RWPE1 (cell line): ENCODE measurements around the gene PRDM11.

ENCODE experiments used
- CTCF ChIA-PET: fragments of 350-600 bp; sonication (Branson Sonifier 250); formaldehyde crosslinking; extraction: SDS; loops from one replicate; lab custom pipeline; 2021; lab: Yijun Ruan, JAX
- POLR2A ChIA-PET: fragments of 400-600 bp; formaldehyde crosslinking; extraction: SDS; loops from one replicate; lab custom pipeline; 2020; ENCODE audit warnings: antibody characterized with exemption; ENCODE audit not compliant: low non-redundant PET; lab: Yijun Ruan, JAX
- DNase-seq: peaks from one replicate; pipeline ENCODE4 v3.0.0; 2012; ENCODE audit warnings: low spot score
- H3K27ac ChIP-seq: fragments of 450-650 bp; 2 replicates; pipeline ENCODE4 v1.5.1; 2017
- TF ChIP-seq, protein P1 (sequence below): fragments of 450-650 bp; conservative IDR thresholded peaks from 2 replicates; pipeline ENCODE4 v1.5.1; 2017; ENCODE audit warnings: low read depth, mild to moderate bottlenecking

The PRDM11 gene

DNA sequence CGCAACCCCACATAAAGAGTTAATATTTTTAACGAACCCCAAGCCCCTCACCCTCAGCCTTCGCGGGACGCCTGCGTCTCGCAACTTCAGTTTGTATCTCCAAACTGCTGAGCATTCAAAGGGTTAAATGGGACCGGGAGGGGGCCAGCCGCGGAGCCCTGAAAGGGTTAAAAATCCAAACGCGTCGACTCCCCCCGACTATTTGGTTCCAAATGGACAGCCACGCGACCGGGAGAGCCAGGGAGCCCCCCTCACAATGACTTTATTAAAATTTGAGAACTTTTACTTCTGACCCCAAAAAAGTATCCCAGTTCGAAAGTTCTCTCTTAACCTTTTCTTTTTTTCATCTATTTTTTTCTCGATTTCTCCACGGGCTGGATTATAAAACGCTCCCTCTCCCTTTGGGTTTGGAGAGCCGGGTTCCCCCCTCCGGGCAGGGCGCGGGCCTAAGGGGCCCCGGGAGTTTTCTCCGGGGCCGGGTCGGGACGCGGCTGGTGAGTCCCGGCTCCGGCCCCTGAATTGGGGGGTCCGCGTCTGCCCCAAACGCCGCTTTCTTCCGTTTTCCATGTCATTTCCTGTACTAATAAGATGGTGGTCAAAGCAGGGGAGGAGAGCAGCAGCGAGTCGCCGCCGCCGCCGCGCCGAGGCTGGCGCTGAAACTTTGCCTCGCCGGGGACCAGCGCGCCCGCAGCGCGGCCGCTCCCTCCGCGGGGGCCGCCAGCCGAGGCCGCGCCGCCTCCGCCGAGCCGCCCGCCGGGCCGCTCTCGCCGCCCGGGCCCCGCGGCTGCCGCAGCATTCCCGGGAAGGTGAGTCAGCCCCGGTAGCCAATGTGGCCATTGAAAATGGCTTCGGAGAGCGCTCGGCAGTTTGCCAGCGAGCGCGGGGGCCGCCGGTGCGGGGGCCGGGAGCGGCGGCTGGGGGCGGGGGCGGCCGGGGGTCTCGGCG, at the start of gene PRDM11:
Gene PRDM11, plus strand, starts transcription at position 568 of the 945 bp plus-strand sequence. CDS start 35,128 bp downstream, outside the sequence.
- TF ChIP-seq, protein P1, sequence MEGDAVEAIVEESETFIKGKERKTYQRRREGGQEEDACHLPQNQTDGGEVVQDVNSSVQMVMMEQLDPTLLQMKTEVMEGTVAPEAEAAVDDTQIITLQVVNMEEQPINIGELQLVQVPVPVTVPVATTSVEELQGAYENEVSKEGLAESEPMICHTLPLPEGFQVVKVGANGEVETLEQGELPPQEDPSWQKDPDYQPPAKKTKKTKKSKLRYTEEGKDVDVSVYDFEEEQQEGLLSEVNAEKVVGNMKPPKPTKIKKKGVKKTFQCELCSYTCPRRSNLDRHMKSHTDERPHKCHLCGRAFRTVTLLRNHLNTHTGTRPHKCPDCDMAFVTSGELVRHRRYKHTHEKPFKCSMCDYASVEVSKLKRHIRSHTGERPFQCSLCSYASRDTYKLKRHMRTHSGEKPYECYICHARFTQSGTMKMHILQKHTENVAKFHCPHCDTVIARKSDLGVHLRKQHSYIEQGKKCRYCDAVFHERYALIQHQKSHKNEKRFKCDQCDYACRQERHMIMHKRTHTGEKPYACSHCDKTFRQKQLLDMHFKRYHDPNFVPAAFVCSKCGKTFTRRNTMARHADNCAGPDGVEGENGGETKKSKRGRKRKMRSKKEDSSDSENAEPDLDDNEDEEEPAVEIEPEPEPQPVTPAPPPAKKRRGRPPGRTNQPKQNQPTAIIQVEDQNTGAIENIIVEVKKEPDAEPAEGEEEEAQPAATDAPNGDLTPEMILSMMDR = no peak
- CTCF ChIA-PET = interaction anchor here (0.5 kb wide), 1 partner anchor 187 kb away, joined by 3 read pairs; no protein-coding TSS in a partner anchor
- POLR2A ChIA-PET = interaction anchor here (1.0 kb wide), 1 partner anchor 34 kb away, joined by 8 read pairs; no protein-coding TSS in a partner anchor
- DNase-seq = peak; percentile 86
- peak within 1 kb of the TSS; percentile 95 for H3K27ac ChIP-seq

DNA sequence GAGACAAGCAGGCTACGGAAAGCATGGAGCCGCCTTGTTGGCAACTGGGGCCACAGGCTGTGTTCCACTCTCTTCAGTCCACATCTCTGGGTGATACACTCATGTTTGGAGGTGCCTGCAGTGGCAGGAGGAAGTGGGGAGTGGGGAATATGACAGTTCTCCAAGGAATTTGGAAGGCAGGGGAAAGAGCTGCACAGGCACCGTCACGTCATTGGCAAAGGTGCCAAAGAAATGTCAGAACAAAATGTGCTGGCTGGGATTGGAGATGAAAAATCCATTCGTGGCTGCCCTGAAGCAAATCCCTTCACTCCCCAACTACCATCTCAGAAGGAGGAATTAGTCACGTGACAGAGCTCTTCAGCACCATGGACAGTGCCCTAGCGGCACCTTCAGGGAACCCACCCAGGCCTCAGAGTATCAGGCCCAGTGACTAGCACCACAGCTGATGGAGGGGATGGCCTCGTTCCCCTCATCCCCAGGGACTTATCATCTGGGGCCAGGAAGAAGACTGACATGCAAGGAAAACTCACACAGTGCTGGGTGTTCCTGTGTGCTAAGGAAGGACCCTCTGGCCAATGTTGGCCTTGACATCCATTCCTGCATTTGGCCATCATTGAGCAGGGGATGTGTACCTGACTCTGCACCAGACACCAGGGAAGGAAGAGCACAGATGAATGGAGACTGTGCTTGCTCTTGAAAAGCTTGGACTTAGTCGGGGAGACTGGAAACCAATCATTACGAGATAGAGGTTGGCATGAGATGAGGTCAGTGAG, 48.5 kb upstream of the PRDM11 start:
- POLR2A ChIA-PET = no interaction called here
- DNase-seq = peak; percentile 69

DNA sequence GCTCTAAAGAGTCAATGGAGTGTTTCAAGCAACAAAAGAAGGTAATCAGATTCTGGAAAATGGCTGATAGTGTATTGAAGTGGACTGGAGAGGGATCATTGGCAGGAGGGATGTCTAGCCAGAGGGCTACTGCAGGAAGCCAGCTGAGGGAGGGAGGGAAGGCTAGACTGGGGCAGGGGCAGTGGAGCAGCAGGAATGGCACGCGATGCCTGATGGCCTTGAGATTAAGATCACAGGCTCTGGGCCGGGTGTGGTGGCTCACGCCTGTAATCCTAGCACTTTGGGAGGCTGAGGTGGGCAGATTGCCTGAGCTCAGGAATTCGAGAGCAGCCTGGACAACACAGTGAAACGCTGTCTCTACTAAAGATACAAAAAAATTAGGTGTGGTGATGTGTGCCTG, 47.5 kb upstream of the PRDM11 start:
- H3K27ac ChIP-seq = 0 out of 2 replicates have a peak overlapping the region, but pooled peaks have one; percentile 12
- no peak for DNase-seq
- POLR2A ChIA-PET = no interaction called here
- CTCF ChIA-PET = interaction anchor here (12.7 kb wide), 1 partner anchor 167 kb away, joined by 407 read pairs; no protein-coding TSS in a partner anchor
- TF ChIP-seq, protein P1 = no peak

More for the DNA sequence above, 48.5 kb upstream of the PRDM11 start:
- H3K27ac ChIP-seq = peak overlapping the region; percentile 86
- CTCF ChIA-PET = interaction anchor here (0.6 to 12.7 kb wide), 2 partner anchors 166 to 630 kb away, joined by 3 to 407 read pairs; no protein-coding TSS in a partner anchor
- TF ChIP-seq, protein P1 = no peak

DNA sequence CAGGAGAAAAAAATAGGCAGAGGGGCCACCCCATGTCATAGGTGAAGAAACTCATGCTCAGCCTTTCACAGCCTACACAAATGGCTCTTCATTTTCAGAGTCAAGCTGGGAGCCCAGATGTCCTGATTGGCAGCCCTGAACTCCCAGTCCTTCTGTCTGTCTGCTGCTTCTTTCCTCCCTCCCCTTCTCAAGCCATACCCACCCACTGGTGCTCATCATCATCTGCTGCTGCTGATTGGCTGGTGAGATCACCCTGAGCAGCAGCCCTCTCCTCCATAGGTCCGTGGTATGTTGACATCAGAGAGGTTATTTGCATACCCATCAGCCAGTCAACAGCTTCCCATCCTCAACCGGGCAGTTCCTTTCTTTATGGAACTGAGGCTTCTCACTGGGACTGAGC, 46.1 kb upstream of the PRDM11 start:
- ChIA-PET POLR2A (no interaction called here), CTCF (interaction anchor here (0.6 to 12.7 kb wide), 4 partner anchors 141 to 355 kb away, joined by 3 to 407 read pairs (median 3); no protein-coding TSS in a partner anchor)
- H3K27ac ChIP-seq = no peak overlapping the region
- DNase-seq = peak; percentile 33
- TF ChIP-seq, protein P1 = no peak

DNA sequence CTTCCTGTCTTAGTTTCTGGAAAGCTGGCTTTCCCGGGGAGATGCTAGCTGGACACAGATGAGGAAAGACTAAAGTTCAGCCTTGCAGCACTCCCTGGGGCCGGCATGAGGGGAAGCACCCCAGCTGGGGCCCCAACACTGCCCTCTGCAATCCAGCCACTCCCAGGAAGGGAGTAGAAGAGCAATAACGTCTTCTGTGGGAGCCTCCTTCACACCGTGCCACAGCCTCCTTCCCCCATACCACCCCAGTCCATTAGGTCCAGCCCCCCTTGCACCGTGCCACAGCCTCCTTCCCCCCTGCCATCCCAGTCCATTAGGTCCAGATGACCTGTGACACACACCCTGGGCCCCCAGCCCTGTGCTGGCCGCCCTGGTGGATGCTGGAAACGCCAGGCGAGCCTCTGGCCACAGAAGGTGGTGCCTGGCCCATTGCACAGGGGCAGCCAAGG, 44.1 kb upstream of the PRDM11 start:
- no peak for DNase-seq
- CTCF ChIA-PET = interaction anchor here (0.6 to 12.7 kb wide), 9 partner anchors 27 to 226 kb away, joined by 3 to 407 read pairs (median 3); no protein-coding TSS in a partner anchor
- TF ChIP-seq, protein P1 = no peak
- POLR2A ChIA-PET = no interaction called here
- peak overlapping the region; percentile 74 for H3K27ac ChIP-seq
